H1 (cell line): Measurements from ENCODE around the gene RSAD1. TPM values are rescaled to one million over a fixed set of nuclear protein-coding genes. Genes with fewer than 3 reads are reported as not detected.

Source experiments
- GABPA ChIP-seq: IDR thresholded peaks from 2 replicates; pipeline ENCODE4 v1.6.1; 2011; ENCODE audit warnings: mild to moderate bottlenecking, low read length, moderate library complexity, borderline replicate concordance; ENCODE audit not compliant: insufficient read depth
- polyA plus RNA-seq, 7 experiments: library from polyadenylated mRNA; depleted of rRNA in 3 of 7; stranded (reverse) in 5 of 7; unstranded in 2 of 7; fragments of >200 nt in 5 of 7; fragments of 200-250 nt in 2 of 7; gene quantifications; 1 replicate in 5 of 7; 2 replicates in 1 of 7; 4 replicates in 1 of 7; pipeline versions ENCODE4 v1.2.1 to v1.2.3, GENCODE V29; 2011 to 2013; ENCODE audit warnings: missing spikeins in 2 of 7, mixed read lengths in 2 of 7
- total RNA-seq: library from RNA; stranded (reverse); fragmentation: NEBNext Ultra II Directional; extraction: Animal tissue kit (Norgen Biotek cat#: 25700); gene quantifications from 2 replicates; pipeline ENCODE4 v1.2.1, GENCODE V29; 2021

The RSAD1 gene
- total and polyA plus RNA-seq, 2 of the 8 experiments (the other 6 are each of a cell fraction or from before 2014, with no cell fraction given): 17.9 to 33.5 TPM

- no peak for TF ChIP-seq GABPA
Observed at GRCh38 chr17:50465635-50466034, 13.0 kb upstream of the RSAD1 start (continued).
